Gastroesophageal sphincter (tissue), 3 donors: ENCODE measurements around the gene ADAM19.
"Not testable (repeated sequence)": the region's sequence is repeated elsewhere in the genome, so short reads cannot be mapped to it uniquely, and the experiment has no call there.

Source experiments
- EP300 ChIP-seq: sonication (generic); formaldehyde crosslinking; IDR thresholded peaks from one replicate; pipeline ENCODE4 v1.6.1; 2017; ENCODE audit warnings: antibody characterized with exemption, mild to moderate bottlenecking
- POLR2AphosphoS5 ChIP-seq: sonication (generic); formaldehyde crosslinking; IDR thresholded peaks from one replicate; pipeline ENCODE4 v1.6.1; 2017; ENCODE audit warnings: antibody characterized with exemption
- TF ChIP-seq, protein P1 (sequence below), 4 experiments: fragments of 200-600 bp in 2 of 4; fragments of 450-650 bp in 2 of 4; sonication (generic) in 1 of 4; IDR thresholded peaks; one replicate each; pipeline ENCODE4 v1.5.1; 2017 to 2019; ENCODE audit warnings: antibody characterized with exemption in 4 of 4, mild to moderate bottlenecking in 2 of 4, moderate library complexity in 2 of 4

DNA sequence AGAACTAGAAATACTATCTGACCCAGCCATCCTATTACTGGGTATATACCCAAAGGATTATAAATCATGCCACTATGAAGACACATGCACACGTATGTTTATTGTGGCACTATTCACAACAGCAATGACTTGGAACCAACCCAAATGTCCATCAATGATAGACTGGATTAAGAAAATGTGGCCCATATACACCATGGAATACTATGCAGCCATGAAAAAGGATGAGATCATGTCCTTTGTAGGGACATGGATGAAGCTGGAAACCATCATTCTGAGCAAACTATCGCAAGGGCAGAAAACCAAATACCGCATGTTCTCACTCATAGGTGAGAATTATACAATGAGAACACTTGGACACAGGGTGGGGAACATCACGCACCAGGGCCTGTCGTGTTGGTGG is 145.7 kb downstream of the ADAM19 start:
- not testable (repeated sequence) for TF ChIP-seq POLR2AphosphoS5, EP300
- TF ChIP-seq, protein P1, sequence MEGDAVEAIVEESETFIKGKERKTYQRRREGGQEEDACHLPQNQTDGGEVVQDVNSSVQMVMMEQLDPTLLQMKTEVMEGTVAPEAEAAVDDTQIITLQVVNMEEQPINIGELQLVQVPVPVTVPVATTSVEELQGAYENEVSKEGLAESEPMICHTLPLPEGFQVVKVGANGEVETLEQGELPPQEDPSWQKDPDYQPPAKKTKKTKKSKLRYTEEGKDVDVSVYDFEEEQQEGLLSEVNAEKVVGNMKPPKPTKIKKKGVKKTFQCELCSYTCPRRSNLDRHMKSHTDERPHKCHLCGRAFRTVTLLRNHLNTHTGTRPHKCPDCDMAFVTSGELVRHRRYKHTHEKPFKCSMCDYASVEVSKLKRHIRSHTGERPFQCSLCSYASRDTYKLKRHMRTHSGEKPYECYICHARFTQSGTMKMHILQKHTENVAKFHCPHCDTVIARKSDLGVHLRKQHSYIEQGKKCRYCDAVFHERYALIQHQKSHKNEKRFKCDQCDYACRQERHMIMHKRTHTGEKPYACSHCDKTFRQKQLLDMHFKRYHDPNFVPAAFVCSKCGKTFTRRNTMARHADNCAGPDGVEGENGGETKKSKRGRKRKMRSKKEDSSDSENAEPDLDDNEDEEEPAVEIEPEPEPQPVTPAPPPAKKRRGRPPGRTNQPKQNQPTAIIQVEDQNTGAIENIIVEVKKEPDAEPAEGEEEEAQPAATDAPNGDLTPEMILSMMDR (IDR thresholded peaks at IDR 0.05) = not testable (repeated sequence)
